Measurements from ENCODE around the gene NEO1.

DNA sequence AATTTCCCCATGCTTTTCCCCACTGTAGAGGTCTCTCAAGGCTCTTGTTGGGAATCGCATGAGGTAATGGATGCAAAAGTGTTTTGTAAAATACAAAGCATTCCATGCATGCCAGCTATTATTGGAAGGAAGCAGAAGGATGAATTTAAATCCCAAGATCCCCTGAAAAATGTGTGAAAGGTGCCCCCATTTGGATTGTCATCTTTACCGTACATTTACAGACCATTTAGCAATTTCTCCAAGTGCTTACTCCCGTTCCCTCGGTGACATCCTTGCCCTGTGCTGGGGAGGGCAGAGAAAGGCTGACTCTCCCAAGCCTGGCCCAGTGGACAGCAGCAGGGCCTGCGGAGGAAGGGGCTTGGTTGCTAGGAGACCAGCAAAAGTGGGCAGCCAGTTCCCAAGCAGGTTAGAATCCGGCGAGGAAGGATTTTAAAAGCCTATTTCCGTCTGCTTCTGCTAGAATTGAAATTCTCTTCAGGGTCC lies 31.1 kb upstream of the NEO1 start:
- TF ChIP-seq, protein P1, sequence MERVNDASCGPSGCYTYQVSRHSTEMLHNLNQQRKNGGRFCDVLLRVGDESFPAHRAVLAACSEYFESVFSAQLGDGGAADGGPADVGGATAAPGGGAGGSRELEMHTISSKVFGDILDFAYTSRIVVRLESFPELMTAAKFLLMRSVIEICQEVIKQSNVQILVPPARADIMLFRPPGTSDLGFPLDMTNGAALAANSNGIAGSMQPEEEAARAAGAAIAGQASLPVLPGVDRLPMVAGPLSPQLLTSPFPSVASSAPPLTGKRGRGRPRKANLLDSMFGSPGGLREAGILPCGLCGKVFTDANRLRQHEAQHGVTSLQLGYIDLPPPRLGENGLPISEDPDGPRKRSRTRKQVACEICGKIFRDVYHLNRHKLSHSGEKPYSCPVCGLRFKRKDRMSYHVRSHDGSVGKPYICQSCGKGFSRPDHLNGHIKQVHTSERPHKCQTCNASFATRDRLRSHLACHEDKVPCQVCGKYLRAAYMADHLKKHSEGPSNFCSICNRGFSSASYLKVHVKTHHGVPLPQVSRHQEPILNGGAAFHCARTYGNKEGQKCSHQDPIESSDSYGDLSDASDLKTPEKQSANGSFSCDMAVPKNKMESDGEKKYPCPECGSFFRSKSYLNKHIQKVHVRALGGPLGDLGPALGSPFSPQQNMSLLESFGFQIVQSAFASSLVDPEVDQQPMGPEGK (CRISPR knock-in tag; IDR thresholded peaks at IDR 0.05; ENCODE audit: borderline replicate concordance): no peak
- TF ChIP-seq, protein P2, sequence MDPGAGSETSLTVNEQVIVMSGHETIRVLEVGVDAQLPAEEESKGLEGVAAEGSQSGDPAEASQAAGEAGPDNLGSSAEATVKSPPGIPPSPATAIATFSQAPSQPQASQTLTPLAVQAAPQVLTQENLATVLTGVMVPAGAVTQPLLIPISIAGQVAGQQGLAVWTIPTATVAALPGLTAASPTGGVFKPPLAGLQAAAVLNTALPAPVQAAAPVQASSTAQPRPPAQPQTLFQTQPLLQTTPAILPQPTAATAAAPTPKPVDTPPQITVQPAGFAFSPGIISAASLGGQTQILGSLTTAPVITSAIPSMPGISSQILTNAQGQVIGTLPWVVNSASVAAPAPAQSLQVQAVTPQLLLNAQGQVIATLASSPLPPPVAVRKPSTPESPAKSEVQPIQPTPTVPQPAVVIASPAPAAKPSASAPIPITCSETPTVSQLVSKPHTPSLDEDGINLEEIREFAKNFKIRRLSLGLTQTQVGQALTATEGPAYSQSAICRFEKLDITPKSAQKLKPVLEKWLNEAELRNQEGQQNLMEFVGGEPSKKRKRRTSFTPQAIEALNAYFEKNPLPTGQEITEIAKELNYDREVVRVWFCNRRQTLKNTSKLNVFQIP (CRISPR knock-in tag; IDR thresholded peaks at IDR 0.05; ENCODE audit: borderline replicate concordance, low read depth): no peak
